HepG2 (cell line): ENCODE data around the gene SLC26A4. TPM values are rescaled to one million over a fixed set of nuclear protein-coding genes. Genes with fewer than 3 reads are reported as not detected.

Source experiments
- ATAC-seq: fragments of 200-7000 bp; cut with Tn5 transposase; 3 replicates; pipeline ENCODE4 v1.9.1; 2020; ENCODE audit warnings: mild to moderate bottlenecking, moderate library complexity
- BruUV-seq: library from RNA; stranded (reverse); fragments of 400-500 nt; replicated peaks from 2 replicates; lab custom pipeline; 2021; lab: Mats Ljungman, UMichigan
- CTCF ChIA-PET: fragments of 300-600 bp; formaldehyde crosslinking; extraction: SDS; loops from one replicate; lab custom pipeline; 2021; ENCODE audit warnings: low total read pairs, inconsistent platforms, low intra/inter-chr PET ratio; lab: Yijun Ruan, JAX
- POLR2A ChIA-PET: fragments of 350-600 bp; sonication (Branson Sonifier 250); formaldehyde crosslinking; loops from one replicate; lab custom pipeline; 2020; ENCODE audit warnings: antibody characterized with exemption, inconsistent platforms; lab: Yijun Ruan, JAX
- DNase-seq: peaks from one replicate; pipeline ENCODE4 v3.0.0-alpha.2; 2015; ENCODE audit warnings: low spot score
- FAIRE-seq: peaks from 3 replicates; lab custom pipeline; 2011; peaks lifted over from hg19 to GRCh38; lab: Jason Lieb, UNC
- H2AFZ ChIP-seq: one replicate; pipeline ENCODE4 v1.6.1; 2011; ENCODE audit warnings: low read length, inconsistent platforms
- H3K27ac ChIP-seq: fragments of 300-600 bp; 3 replicates; pipeline ENCODE4 v1.8.0; 2011; ENCODE audit warnings: mixed run types, mild to moderate bottlenecking, mixed read lengths, low read length, inconsistent platforms; ENCODE audit not compliant: insufficient read depth; ENCODE audit errors: extremely low read length
- H3K27me3 ChIP-seq, 2 experiments: fragments of 200-600 bp in 1 of 2; 2 replicates in 1 of 2; 3 replicates in 1 of 2; pipeline versions ENCODE4 v1.6.0 to v1.8.0; 2011; ENCODE audit warnings: low read length in 2 of 2, mild to moderate bottlenecking in 2 of 2, moderate library complexity in 2 of 2, inconsistent platforms in 1 of 2; ENCODE audit not compliant: insufficient read depth in 2 of 2, control insufficient read depth in 1 of 2
- H3K36me3 ChIP-seq, 2 experiments: fragments of 200-600 bp in 1 of 2; replicated peaks in 1 of 2; 2 replicates in 1 of 2; 3 replicates in 1 of 2; pipeline versions ENCODE4 v1.5.1 to v1.8.0; 2011; ENCODE audit warnings: low read length in 2 of 2, inconsistent platforms in 1 of 2; ENCODE audit not compliant: insufficient read depth in 2 of 2, control insufficient read depth in 1 of 2
- H3K4me1 ChIP-seq: 2 replicates; pipeline ENCODE4 v1.5.1; 2012; ENCODE audit warnings: low read length, inconsistent platforms; ENCODE audit not compliant: insufficient read depth
- H3K4me2 ChIP-seq: 2 replicates; pipeline ENCODE4 v1.6.0; 2011; ENCODE audit warnings: low read depth, low read length, inconsistent platforms
- H3K4me3 ChIP-seq, 3 experiments: fragments of 200-600 bp in 1 of 3; sonication (generic), shearing (Covaris generic) in 1 of 3; replicated peaks in 1 of 3; 2 replicates each; pipeline ENCODE4 v1.5.1; 2011 to 2016; ENCODE audit warnings: low read length in 3 of 3, inconsistent platforms in 2 of 3, low read depth in 2 of 3, mild to moderate bottlenecking in 2 of 3, control low read depth in 1 of 3, mixed read lengths in 1 of 3; ENCODE audit not compliant: insufficient read depth in 1 of 3
- H3K79me2 ChIP-seq: one replicate; pipeline ENCODE4 v1.6.1; 2011; ENCODE audit warnings: low read length, inconsistent platforms; ENCODE audit not compliant: insufficient read depth
- H3K9ac ChIP-seq: 2 replicates; pipeline ENCODE4 v1.6.0; 2011; ENCODE audit warnings: mild to moderate bottlenecking, low read depth, low read length, inconsistent platforms; ENCODE audit not compliant: insufficient read depth
- H3K9me3 ChIP-seq: 2 replicates; pipeline ENCODE4 v1.5.1; 2012; ENCODE audit warnings: mild to moderate bottlenecking, low read length
- H4K20me1 ChIP-seq: 2 replicates; pipeline ENCODE4 v1.6.0; 2011; ENCODE audit warnings: inconsistent platforms, mild to moderate bottlenecking, low read length, moderate library complexity; ENCODE audit not compliant: insufficient read depth
- ARNT ChIP-seq: fragments of 450-650 bp; IDR thresholded peaks from 2 replicates; pipeline ENCODE4 v1.6.1; 2017
- CENPT ChIP-seq: sonication (generic); formaldehyde crosslinking; IDR thresholded peaks from 2 replicates; pipeline ENCODE4 v1.8.0; 2022; ENCODE audit warnings: low read depth, mild to moderate bottlenecking, moderate library complexity, missing genetic modification reagents
- FOXM1 ChIP-seq: sonication (generic); formaldehyde crosslinking; IDR thresholded peaks from 2 replicates; pipeline ENCODE4 v1.5.0; 2020; ENCODE audit warnings: missing genetic modification reagents
- GLMP ChIP-seq: sonication (generic); formaldehyde crosslinking; IDR thresholded peaks from 2 replicates; pipeline ENCODE4 v1.9.0; 2021; ENCODE audit warnings: missing genetic modification reagents, mild to moderate bottlenecking, borderline replicate concordance
- GTF2F1 ChIP-seq: fragments of 150-350 bp; IDR thresholded peaks from 2 replicates; pipeline ENCODE4 v1.6.1; 2014; ENCODE audit warnings: low read length
- GZF1 ChIP-seq: sonication (generic); formaldehyde crosslinking; IDR thresholded peaks from 2 replicates; pipeline ENCODE4 v1.5.1; 2020; ENCODE audit warnings: mild to moderate bottlenecking, missing genetic modification reagents
- HBP1 ChIP-seq: IDR thresholded peaks from 2 replicates; pipeline ENCODE4 v1.6.1; 2016; ENCODE audit warnings: low read depth, control low read depth
- IKZF1 ChIP-seq: fragments of 450-650 bp; IDR thresholded peaks from 2 replicates; pipeline ENCODE4 v1.7.1; 2016
- RAD21 ChIP-seq: fragments of 450-650 bp; formaldehyde crosslinking; IDR thresholded peaks from 2 replicates; pipeline ENCODE4 v1.5.0; 2020; ENCODE audit warnings: mild to moderate bottlenecking
- RBM22 ChIP-seq: fragments of 200-400 bp; formaldehyde crosslinking; optimal IDR thresholded peaks from 2 replicates; pipeline ENCODE3; 2017; ENCODE audit warnings: mild to moderate bottlenecking, low read length, moderate library complexity
- SAFB2 ChIP-seq: sonication (generic); formaldehyde crosslinking; IDR thresholded peaks from 2 replicates; pipeline ENCODE4 v1.5.1; 2020; ENCODE audit warnings: missing genetic modification reagents, low read depth, mild to moderate bottlenecking, borderline replicate concordance
- SSRP1 ChIP-seq: IDR thresholded peaks from 2 replicates; pipeline ENCODE4 v1.6.1; 2016; ENCODE audit warnings: control low read depth
- THAP11 ChIP-seq: IDR thresholded peaks from 2 replicates; pipeline ENCODE4 v1.6.1; 2016; ENCODE audit warnings: missing biosample characterization, missing genetic modification reagents
- THYN1 ChIP-seq: sonication (generic); formaldehyde crosslinking; IDR thresholded peaks from 2 replicates; pipeline ENCODE4 v1.8.1; 2023; ENCODE audit warnings: low read depth, mild to moderate bottlenecking, moderate library complexity, missing genetic modification reagents, borderline replicate concordance
- ZNF337 ChIP-seq: sonication (generic); formaldehyde crosslinking; IDR thresholded peaks from 2 replicates; pipeline ENCODE4 v1.5.1; 2020; ENCODE audit warnings: missing genetic modification reagents, low read depth, mild to moderate bottlenecking, borderline replicate concordance
- ZNF33A ChIP-seq: sonication (generic); formaldehyde crosslinking; IDR thresholded peaks from 2 replicates; pipeline ENCODE4 v1.5.1; 2020; ENCODE audit warnings: missing genetic modification reagents, mild to moderate bottlenecking, moderate library complexity, borderline replicate concordance
- ZNF44 ChIP-seq: sonication (generic); formaldehyde crosslinking; IDR thresholded peaks from 2 replicates; pipeline ENCODE4 v1.5.1; 2020; ENCODE audit warnings: mild to moderate bottlenecking, missing genetic modification reagents
- ZNF775 ChIP-seq: sonication (generic); formaldehyde crosslinking; IDR thresholded peaks from 2 replicates; pipeline ENCODE4 v1.4.0; 2020; ENCODE audit warnings: missing genetic modification reagents, mild to moderate bottlenecking, moderate library complexity, borderline replicate concordance
- WGBS: methylation state at CpG from one replicate; pipeline ENCODE4 v1.1.6; 2017; ENCODE audit warnings: low lambda C conversion rate; 5-methylcytosine and 5-hydroxymethylcytosine counted together
- in situ Hi-C: cut with HindIII; loops from 2 replicates; pipeline ENCODE4 v1.10.0; 2017; ENCODE audit warnings: low pct_unique_long_range_greater_than_20kb; ENCODE audit not compliant: extremely low pct_ligation_motif_present
- intact Hi-C: fragments of 100-400 bp; cut with micrococcal nuclease; formaldehyde crosslinking; loops from one replicate; pipeline ENCODE4 v1.10.0; 2022; ENCODE audit not compliant: unreplicated experiment
- polyA plus RNA-seq, 8 experiments: library from polyadenylated mRNA; depleted of rRNA in 3 of 8; stranded (reverse) in 7 of 8; unstranded in 1 of 8; fragments of >200 nt; fragmentation: Illumina TruSeq in 4 of 8; extraction: Trizol in 4 of 8; gene quantifications; 2 replicates each; pipeline versions ENCODE4 v1.2.1 to v1.2.3, GENCODE V29; 2011 to 2016; ENCODE audit warnings: low read depth in 4 of 8, missing spikeins in 1 of 8, mixed read lengths in 1 of 8; ENCODE audit not compliant: insufficient read depth in 1 of 8
- total RNA-seq, 5 experiments: library from RNA; depleted of rRNA; stranded (reverse); fragments of >200 nt; fragmentation: Illumina TruSeq; extraction: Trizol; gene quantifications; 2 replicates each; pipeline ENCODE4 v1.2.3, GENCODE V29; 2016; ENCODE audit warnings: low read depth in 1 of 5
- TF ChIP-seq, protein P1 (sequence below): sonication (generic); formaldehyde crosslinking; IDR thresholded peaks from 2 replicates; pipeline ENCODE4 v1.4.0; 2020; ENCODE audit warnings: missing genetic modification reagents, low read depth, mild to moderate bottlenecking, borderline replicate concordance
- TF ChIP-seq, protein P2 (sequence below): sonication (generic); formaldehyde crosslinking; IDR thresholded peaks from 2 replicates; pipeline ENCODE4 v1.8.1; 2023; ENCODE audit warnings: mild to moderate bottlenecking, missing genetic modification reagents
- TF ChIP-seq, protein P3 (sequence below): sonication (generic); formaldehyde crosslinking; conservative IDR thresholded peaks from 2 replicates; pipeline ENCODE4 v1.8.1; 2023; ENCODE audit warnings: missing genetic modification reagents

The SLC26A4 gene
- total and polyA plus RNA-seq, 2 of the 13 experiments (the other 11 are each of a cell fraction or from before 2014, with no cell fraction given): 0.08 to 0.11 TPM

GRCh38 chr7:107693396-107693795 lies 32.8 kb downstream of the SLC26A4 start (continued):
- TF ChIP-seq ZNF775 (CRISPR knock-in tag): no peak
- TF ChIP-seq, protein P1, sequence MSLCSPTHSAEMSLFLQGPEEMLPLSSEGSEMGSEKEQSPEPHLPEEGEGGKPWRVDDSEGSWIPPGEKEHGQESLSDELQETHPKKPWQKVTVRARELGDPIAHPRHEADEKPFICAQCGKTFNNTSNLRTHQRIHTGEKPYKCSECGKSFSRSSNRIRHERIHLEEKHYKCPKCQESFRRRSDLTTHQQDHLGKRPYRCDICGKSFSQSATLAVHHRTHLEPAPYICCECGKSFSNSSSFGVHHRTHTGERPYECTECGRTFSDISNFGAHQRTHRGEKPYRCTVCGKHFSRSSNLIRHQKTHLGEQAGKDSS (CRISPR knock-in tag): no peak
- no peak for TF ChIP-seq THYN1 (CRISPR knock-in tag)
- TF ChIP-seq, protein P2, sequence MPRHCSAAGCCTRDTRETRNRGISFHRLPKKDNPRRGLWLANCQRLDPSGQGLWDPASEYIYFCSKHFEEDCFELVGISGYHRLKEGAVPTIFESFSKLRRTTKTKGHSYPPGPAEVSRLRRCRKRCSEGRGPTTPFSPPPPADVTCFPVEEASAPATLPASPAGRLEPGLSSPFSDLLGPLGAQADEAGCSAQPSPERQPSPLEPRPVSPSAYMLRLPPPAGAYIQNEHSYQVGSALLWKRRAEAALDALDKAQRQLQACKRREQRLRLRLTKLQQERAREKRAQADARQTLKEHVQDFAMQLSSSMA (CRISPR knock-in tag): no peak
- TF ChIP-seq ZNF337 (CRISPR knock-in tag): no peak
- no peak for TF ChIP-seq SAFB2
- TF ChIP-seq GTF2F1: no peak
- TF ChIP-seq, protein P3, sequence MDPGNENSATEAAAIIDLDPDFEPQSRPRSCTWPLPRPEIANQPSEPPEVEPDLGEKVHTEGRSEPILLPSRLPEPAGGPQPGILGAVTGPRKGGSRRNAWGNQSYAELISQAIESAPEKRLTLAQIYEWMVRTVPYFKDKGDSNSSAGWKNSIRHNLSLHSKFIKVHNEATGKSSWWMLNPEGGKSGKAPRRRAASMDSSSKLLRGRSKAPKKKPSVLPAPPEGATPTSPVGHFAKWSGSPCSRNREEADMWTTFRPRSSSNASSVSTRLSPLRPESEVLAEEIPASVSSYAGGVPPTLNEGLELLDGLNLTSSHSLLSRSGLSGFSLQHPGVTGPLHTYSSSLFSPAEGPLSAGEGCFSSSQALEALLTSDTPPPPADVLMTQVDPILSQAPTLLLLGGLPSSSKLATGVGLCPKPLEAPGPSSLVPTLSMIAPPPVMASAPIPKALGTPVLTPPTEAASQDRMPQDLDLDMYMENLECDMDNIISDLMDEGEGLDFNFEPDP (CRISPR knock-in tag): no peak
- TF ChIP-seq ZNF33A (CRISPR knock-in tag): no peak

DNA sequence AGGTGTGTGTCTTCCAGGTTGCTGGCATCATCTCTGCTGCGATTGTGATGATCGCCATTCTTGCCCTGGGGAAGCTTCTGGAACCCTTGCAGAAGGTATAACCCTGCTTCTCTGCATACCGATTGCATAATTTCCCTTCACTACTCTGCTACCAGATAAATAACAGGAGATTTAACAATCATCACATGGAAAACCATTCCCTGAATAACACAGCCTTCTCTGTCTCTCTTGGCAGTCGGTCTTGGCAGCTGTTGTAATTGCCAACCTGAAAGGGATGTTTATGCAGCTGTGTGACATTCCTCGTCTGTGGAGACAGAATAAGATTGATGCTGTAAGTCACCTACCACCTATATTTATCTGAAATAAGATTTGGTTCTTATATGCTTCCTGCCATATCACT lies 33.8 kb downstream of the SLC26A4 start:
- Histone ChIP-seq H3K9ac (no peak overlapping the region), H3K9me3 (no peaks in the 10 kb centered on the region), H3K27ac (no peak overlapping the region), H3K4me3 (no peak overlapping the region), H2AFZ (no peak overlapping the region), H3K4me1 (no peaks in the 10 kb centered on the region), H3K79me2 (no peaks in the 10 kb centered on the region), H3K36me3 (no peaks in the 10 kb centered on the region), H4K20me1 (no peaks in the 10 kb centered on the region), H3K4me2 (no peak overlapping the region), H3K27me3 (peaks cover 0 to 23% of the 10 kb centered on the region in 2 experiments; a peak in 4 of 5 replicates)
- in situ Hi-C loops: no loop called here
- ChIA-PET POLR2A (no interaction called here), CTCF (no interaction called here)
- ATAC-seq (no peak), FAIRE-seq (no peak), DNase-seq (no peak)
- intact Hi-C loops: no loop called here
- no TSS peak for BruUV-seq
- WGBS: 38% methylated on average over 5 of the region's 5 CpGs
- TF ChIP-seq GLMP (CRISPR knock-in tag): no peak
- no peak for TF ChIP-seq SSRP1 (CRISPR knock-in tag)
- TF ChIP-seq IKZF1: no peak
- TF ChIP-seq CENPT (CRISPR knock-in tag): no peak
- TF ChIP-seq RBM22: no peak
- no peak for TF ChIP-seq HBP1
- TF ChIP-seq RAD21 (CRISPR knock-in tag): no peak
- TF ChIP-seq THAP11 (CRISPR knock-in tag): no peak
- TF ChIP-seq GZF1 (CRISPR knock-in tag): no peak
- TF ChIP-seq FOXM1 (CRISPR knock-in tag): no peak
- no peak for TF ChIP-seq ARNT
- no peak for TF ChIP-seq ZNF44
